Astrocyte of the hippocampus (primary cell): ENCODE data around the gene TAF1A.

ENCODE experiments used
- DNase-seq: peaks from one replicate; pipeline ENCODE4 v3.0.0; 2011; ENCODE audit warnings: low read depth, low spot score

The TAF1A gene

GRCh38 chr1:222596696-222597095, 7.0 kb upstream of the TAF1A start:
- DNase-seq: no peak

DNA sequence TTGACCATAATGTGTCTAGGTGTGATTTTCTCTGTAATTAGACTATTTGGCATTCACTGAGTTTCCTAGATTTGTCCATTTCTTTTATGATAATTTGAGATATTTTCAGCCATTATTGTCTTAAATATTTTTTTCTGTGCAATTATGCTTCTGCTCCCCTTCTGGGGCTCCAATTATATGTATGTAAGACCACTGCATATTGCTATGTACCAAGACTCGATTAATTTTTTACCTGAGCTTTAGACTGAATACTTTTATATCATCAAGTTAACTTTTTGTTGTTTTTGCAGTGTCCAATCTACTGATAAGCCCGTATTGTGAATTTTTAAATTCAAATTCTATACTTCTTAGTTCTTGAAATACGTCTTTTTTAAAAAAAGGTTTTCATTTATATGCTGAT, 5.1 kb upstream of the TAF1A start:
- no peak for DNase-seq

DNA sequence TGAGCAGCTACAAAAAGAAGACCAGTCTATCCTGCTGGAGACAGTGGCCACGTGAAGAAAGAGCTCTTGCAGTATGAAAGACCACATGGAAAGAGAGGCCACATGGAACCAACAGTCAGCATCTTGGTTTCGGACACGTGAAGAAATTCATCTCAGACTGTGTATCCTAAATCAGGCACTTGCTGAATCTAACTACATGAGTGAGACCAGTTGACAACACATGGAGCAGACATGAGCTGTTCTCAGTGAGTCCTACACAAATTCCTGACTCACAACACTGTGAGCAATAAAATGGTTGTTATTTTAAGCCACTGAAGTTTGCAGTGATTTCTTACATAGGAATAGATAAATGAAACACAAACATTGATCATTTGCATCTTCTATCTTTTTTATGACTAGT, 2.4 kb upstream of the TAF1A start:
- DNase-seq: no peak

DNA sequence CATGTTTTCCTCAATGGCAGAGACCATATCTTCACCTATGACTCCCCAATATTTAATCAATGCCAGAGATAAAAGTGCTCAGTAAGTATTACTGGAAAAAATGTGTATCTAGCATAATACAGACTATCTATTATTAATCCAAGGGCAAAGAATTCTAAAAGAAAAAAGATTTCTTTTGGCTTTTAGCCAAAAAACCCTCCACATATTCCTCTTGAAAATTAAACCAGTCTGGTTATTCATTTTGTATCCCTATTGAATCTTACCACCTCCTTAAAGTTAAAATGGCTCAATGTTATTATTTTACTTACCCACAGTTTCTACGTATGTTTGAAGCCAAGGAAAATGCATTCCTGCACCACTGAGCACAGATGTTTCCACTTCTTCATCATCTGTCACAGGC, 1.6 kb downstream of the TAF1A start:
- no peak for DNase-seq

- DNase-seq: no peak
Measured at GRCh38 chr1:222586842-222587241, 2.9 kb downstream of the TAF1A start.

GRCh38 chr1:222583079-222583478, 6.7 kb downstream of the TAF1A start:
- no peak for DNase-seq

- peak; percentile 5 for DNase-seq
Measured at GRCh38 chr1:222582099-222582774, 7.5 kb downstream of the TAF1A start.

DNA sequence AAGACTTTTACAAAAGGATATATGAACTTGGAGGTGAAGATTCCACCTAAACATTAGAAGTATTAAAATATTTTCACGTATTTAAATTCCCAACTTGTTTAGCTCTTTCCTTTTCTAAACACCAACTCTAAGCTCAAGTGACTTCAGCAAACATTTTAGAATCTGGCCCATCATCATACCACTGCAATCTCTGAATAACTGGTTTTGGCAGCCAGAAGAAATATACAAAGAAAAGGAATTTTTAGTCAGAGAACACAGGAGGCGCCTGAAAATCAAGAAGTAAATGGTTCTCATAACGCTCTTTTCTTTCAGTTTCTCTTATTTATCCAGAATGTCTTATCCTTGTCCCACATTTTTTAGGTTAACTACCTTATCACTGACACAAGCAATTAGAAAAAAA, 10.4 kb downstream of the TAF1A start:
- no peak for DNase-seq

- no peak for DNase-seq
Measured at GRCh38 chr1:222570837-222571236, 18.9 kb downstream of the TAF1A start.

DNA sequence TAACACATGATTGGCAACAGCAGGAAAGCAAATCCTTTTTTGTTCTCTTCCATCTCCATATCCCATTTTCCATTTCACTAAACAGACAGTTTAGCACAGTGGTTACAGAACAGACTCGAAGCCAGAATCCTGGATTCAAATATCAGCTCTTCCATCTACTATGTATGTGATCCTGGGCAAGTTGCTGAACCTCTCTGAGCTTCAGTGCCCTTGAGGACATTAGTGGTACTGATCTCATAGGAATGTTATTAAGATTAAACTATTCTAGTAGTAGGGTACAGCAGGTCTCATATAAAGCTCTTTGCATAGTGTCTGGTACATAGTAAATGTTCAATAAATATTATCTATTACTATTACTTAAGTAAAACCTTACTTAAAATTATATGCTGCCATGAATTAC, 28.1 kb downstream of the TAF1A start:
- no peak for DNase-seq

GRCh38 chr1:222557574-222557973, 32.2 kb downstream of the TAF1A start:
- DNase-seq: no peak

- DNase-seq: peak; percentile 50
Measured at GRCh38 chr1:222557148-222557547, 32.6 kb downstream of the TAF1A start.

GRCh38 chr1:222555992-222556615, 33.6 kb downstream of the TAF1A start:
- peak; percentile 16 for DNase-seq

DNA sequence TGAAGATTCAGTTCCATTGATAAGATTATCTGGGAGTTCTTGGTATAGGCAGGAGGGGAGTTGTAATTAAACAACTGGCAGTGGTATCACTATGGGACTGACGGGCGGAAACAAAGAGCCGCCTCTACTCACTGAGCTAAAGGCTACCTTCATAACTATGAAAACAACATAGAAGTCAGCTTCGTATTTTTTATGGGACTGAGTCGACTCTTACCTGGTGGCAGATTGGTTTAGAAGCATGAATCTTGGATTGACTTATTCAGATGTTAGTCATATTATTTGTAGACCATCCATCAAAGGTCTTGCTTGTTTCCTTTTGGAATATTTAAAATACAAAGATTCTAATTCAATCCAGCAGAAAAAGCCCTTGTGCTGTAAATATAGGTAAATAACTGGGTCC, 35.6 kb downstream of the TAF1A start:
- no peak for DNase-seq

GRCh38 chr1:222552882-222553281, 36.9 kb downstream of the TAF1A start:
- no peak for DNase-seq

GRCh38 chr1:222547944-222548671, 41.6 kb downstream of the TAF1A start, which contains the start of gene HHIPL2:
TSS of gene HHIPL2 (minus strand) at chr1:222548104. CDS start at chr1:222548044, 60 bp downstream.
- peak; percentile 2 for DNase-seq

GRCh38 chr1:222547260-222547614, 42.5 kb downstream of the TAF1A start:
- no peak for DNase-seq

DNA sequence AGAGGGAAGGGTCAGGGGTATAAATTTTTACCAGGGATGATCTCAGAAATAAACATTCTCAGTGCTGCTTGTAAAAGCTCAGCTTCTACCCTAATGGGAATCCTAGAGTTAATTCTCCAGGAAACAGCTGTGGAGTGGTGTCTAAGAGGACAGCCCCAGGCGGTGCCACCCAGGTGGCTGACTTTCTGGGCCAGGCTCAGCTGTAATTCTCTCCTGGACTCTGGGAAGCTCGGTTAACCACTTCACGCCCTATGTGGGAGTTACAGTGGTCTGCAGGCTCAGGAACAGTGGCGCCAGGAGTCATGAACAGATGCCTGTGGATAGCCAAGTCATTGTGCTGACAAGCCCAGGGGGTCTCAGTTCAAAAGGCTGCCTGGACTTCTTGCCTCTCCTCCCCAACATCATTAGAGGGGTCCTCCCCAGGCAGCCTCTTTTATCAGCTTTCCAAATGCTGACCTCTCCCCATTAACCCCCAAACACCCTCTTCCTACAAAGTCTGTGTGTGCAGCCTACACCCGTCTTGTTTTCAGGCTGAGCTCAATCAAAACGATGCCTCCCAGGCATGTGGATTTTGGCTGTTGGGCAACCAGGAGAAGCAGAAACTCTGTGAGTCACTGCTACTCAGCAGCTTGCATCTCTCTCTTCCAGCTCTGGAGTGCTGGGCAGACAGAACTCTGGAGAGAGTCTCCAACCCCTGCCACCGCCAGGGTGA, 43.0 kb downstream of the TAF1A start:
- peak; percentile 94 for DNase-seq

DNA sequence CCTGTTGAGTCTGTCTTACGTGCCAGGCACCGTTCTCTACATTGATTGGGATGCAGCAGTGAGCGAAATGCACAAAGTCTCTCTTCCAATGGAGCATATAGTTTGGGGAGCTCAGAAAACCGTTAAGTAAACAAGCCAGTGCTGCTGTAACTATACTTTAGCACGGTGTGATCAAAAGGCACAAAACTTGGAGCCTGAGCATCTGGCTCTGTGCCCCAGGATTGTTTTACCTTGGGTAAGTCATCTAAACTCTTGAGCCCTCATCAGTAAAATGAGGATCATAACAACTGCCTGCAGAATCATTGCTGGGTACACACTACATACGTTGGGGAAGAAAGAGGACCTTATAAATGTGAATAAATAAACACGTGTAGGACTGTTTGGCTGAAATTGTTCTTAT, 43.6 kb downstream of the TAF1A start:
- DNase-seq: no peak

- no peak for DNase-seq
Measured at GRCh38 chr1:222543817-222544216, 45.9 kb downstream of the TAF1A start.

DNA sequence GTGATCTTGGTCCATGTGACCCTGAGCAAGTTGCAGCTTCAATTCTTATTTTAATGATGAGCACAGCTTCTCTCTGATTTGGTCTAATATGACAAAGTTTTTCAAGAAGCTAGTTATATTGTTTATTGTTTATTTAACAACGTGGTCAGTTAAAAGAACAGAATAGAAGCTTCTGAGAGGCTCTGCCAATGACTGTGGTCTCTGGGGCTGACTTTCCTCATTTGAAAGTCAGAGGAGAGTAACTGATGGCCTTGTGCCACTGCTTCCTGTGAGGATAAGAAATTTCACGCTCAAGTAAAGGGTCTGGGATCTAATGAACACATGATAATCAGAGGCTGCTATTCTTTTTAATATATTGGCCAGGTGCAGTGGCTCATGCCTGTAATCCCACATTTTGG, 49.1 kb downstream of the TAF1A start:
- peak; percentile 51 for DNase-seq

DNA sequence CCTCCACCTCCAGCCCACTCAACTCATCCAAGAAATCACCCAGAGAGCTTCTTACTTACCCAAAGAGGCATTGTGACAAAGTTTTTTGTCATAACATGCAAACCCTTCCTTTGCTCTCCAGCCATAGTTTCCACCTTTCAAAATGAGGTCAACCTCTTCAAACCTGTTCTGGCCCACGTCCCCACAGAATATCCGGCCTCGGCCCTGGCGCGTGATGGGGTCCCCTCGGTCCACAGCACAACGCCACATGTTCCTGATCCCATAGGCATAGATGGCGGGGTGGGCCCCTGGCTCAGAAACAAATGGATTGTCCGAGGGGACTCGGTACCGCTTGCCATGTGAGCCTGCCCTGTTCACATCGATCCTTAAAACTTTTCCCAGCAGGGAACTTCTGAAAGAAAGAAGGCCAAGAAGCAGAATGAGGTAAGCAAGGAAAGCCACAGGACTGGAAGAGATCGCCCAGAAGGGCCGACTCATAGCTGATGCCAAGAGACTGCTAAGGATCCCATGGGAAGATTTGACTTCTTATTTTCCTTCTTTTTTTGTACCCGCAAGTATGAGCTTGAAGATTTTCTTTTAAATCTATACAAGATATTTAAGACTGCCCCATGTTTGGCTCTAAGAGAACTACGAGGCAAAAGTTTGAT, 49.7 kb downstream of the TAF1A start:
- DNase-seq: peak; percentile 57
